Measurements from ENCODE around the gene HOXD12. TPM values are rescaled to one million over a fixed set of nuclear protein-coding genes. Genes with fewer than 3 reads are reported as not detected.

The HOXD12 gene
- total RNA-seq, 1 experiment from 2014 or later, result not detected

- ChIA-PET CTCF (no interaction called here), POLR2A (ENCODE audit: unreplicated experiment) (no interaction called here)
- Histone ChIP-seq H3K4me2 (no peak overlapping the region), H3K9me3 (ENCODE audit: insufficient read depth, low read depth) (no peaks in the 10 kb centered on the region), H3K36me3 (ENCODE audit: low read depth) (no peaks in the 10 kb centered on the region), H3K4me3 (no peak overlapping the region), H3K9me2 (ENCODE audit: insufficient read depth) (no peaks in the 10 kb centered on the region), H3K4me1 (replicated peaks; ENCODE audit: insufficient read depth) (no peaks in the 10 kb centered on the region), H3K27me3 (ENCODE audit: insufficient read depth, low read depth) (peaks cover 12% of the 10 kb centered on the region; the same call in 1 of the 2 replicates), H2AFZ (no peak overlapping the region), H3K79me2 (ENCODE audit: low read depth) (no peaks in the 10 kb centered on the region), H4K20me1 (ENCODE audit: insufficient read depth) (no peaks in the 10 kb centered on the region), H3K27ac (no peak overlapping the region), H3F3A (ENCODE audit: insufficient read depth, low read depth) (no peaks in the 10 kb centered on the region)
- BruUV-seq (replicated peaks), result no TSS peak
- DNase-seq, result no peak
- TF ChIP-seq, protein P1, sequence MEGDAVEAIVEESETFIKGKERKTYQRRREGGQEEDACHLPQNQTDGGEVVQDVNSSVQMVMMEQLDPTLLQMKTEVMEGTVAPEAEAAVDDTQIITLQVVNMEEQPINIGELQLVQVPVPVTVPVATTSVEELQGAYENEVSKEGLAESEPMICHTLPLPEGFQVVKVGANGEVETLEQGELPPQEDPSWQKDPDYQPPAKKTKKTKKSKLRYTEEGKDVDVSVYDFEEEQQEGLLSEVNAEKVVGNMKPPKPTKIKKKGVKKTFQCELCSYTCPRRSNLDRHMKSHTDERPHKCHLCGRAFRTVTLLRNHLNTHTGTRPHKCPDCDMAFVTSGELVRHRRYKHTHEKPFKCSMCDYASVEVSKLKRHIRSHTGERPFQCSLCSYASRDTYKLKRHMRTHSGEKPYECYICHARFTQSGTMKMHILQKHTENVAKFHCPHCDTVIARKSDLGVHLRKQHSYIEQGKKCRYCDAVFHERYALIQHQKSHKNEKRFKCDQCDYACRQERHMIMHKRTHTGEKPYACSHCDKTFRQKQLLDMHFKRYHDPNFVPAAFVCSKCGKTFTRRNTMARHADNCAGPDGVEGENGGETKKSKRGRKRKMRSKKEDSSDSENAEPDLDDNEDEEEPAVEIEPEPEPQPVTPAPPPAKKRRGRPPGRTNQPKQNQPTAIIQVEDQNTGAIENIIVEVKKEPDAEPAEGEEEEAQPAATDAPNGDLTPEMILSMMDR (conservative IDR thresholded peaks at IDR 0.05), result no peak
- no peak for TF ChIP-seq EZH2 (IDR thresholded peaks at IDR 0.05; ENCODE audit: low read depth)
- intact Hi-C loops (cut with micrococcal nuclease; ENCODE audit: unreplicated experiment), result no loop called here
Observed at GRCh38 chr2:176137906-176138305, 38.3 kb downstream of the HOXD12 start.

GRCh38 chr2:176138526-176138922 lies 38.9 kb downstream of the HOXD12 start:
- peak overlapping the region; percentile 1; the same call in 1 of the 2 replicates for H3K4me2 ChIP-seq
- H3K27ac ChIP-seq, result no peak overlapping the region
- no peak overlapping the region for H2AFZ ChIP-seq
- no peaks in the 10 kb centered on the region for H3F3A ChIP-seq (ENCODE audit: insufficient read depth, low read depth)
- ChIA-PET POLR2A (ENCODE audit: unreplicated experiment) (interaction anchor here (0.7 kb wide), 1 partner anchor 1193 kb away, joined by 5 read pairs; no protein-coding TSS in a partner anchor), CTCF (no interaction called here)
- no peaks in the 10 kb centered on the region for H4K20me1 ChIP-seq (ENCODE audit: insufficient read depth)
- no peaks in the 10 kb centered on the region for H3K36me3 ChIP-seq (ENCODE audit: low read depth)
- no peak for TF ChIP-seq EZH2 (IDR thresholded peaks at IDR 0.05; ENCODE audit: low read depth)
- TF ChIP-seq, protein P1 (conservative IDR thresholded peaks at IDR 0.05), result no peak
- H3K9me2 ChIP-seq (ENCODE audit: insufficient read depth), result no peaks in the 10 kb centered on the region
- no peaks in the 10 kb centered on the region for H3K9me3 ChIP-seq (ENCODE audit: insufficient read depth, low read depth)
- intact Hi-C loops (cut with micrococcal nuclease; ENCODE audit: unreplicated experiment), result no loop called here
- no peak overlapping the region for H3K4me3 ChIP-seq
- H3K27me3 ChIP-seq (ENCODE audit: insufficient read depth, low read depth), result peaks cover 17% of the 10 kb centered on the region; the same call in 1 of the 2 replicates
- no peaks in the 10 kb centered on the region for H3K79me2 ChIP-seq (ENCODE audit: low read depth)
- no peak for DNase-seq
- no TSS peak for BruUV-seq (replicated peaks)
- H3K4me1 ChIP-seq (replicated peaks; ENCODE audit: insufficient read depth), result no peaks in the 10 kb centered on the region

GRCh38 chr2:176138923-176139660 lies 39.5 kb downstream of the HOXD12 start:
- no peak overlapping the region for H3K4me3 ChIP-seq
- POLR2A ChIA-PET (ENCODE audit: unreplicated experiment), result interaction anchor here (0.7 kb wide), 1 partner anchor 1192 kb away, joined by 5 read pairs; no protein-coding TSS in a partner anchor
- H2AFZ ChIP-seq, result no peak overlapping the region
- no peaks in the 10 kb centered on the region for H3K36me3 ChIP-seq (ENCODE audit: low read depth)
- intact Hi-C loops (cut with micrococcal nuclease; ENCODE audit: unreplicated experiment), result no loop called here
- peaks cover 20% of the 10 kb centered on the region; the same call in 1 of the 2 replicates for H3K27me3 ChIP-seq (ENCODE audit: insufficient read depth, low read depth)
- no peaks in the 10 kb centered on the region for H3K79me2 ChIP-seq (ENCODE audit: low read depth)
- no peaks in the 10 kb centered on the region for H3K9me2 ChIP-seq (ENCODE audit: insufficient read depth)
- no peaks in the 10 kb centered on the region for H4K20me1 ChIP-seq (ENCODE audit: insufficient read depth)
- no TSS peak for BruUV-seq (replicated peaks)
- no peaks in the 10 kb centered on the region for H3K4me1 ChIP-seq (replicated peaks; ENCODE audit: insufficient read depth)
- CTCF ChIA-PET, result interaction anchor here (1.4 kb wide), 1 partner anchor 515 kb away, joined by 11 read pairs; no protein-coding TSS in a partner anchor
- DNase-seq, result no peak
- TF ChIP-seq, protein P1 (conservative IDR thresholded peaks at IDR 0.05), result no peak
- TF ChIP-seq EZH2 (IDR thresholded peaks at IDR 0.05; ENCODE audit: low read depth), result no peak
- H3K4me2 ChIP-seq, result peak overlapping the region; percentile 1; the same call in 1 of the 2 replicates
- H3K9me3 ChIP-seq (ENCODE audit: insufficient read depth, low read depth), result no peaks in the 10 kb centered on the region
- no peaks in the 10 kb centered on the region for H3F3A ChIP-seq (ENCODE audit: insufficient read depth, low read depth)
- no peak overlapping the region for H3K27ac ChIP-seq
